PC-3 (cell line): ENCODE results near the gene SELE. TPM values are rescaled to one million over a fixed set of nuclear protein-coding genes. Genes with fewer than 3 reads are reported as not detected.
"Not testable (repeated sequence)": the region's sequence is repeated elsewhere in the genome, so short reads cannot be mapped to it uniquely, and the experiment has no call there.

Experiments
- ATAC-seq: fragments of 200-7000 bp; cut with Tn5 transposase; 2 replicates; pipeline ENCODE4 v1.9.1; 2020; ENCODE audit warnings: mild to moderate bottlenecking, moderate library complexity
- BruUV-seq: library from RNA; stranded (reverse); fragments of 400-500 nt; replicated peaks from 2 replicates; lab custom pipeline; 2021; lab: Mats Ljungman, UMichigan
- CTCF ChIA-PET: fragments of 300-600 bp; sonication (Branson Sonifier 250); formaldehyde crosslinking; loops from one replicate; lab custom pipeline; 2022; ENCODE audit warnings: antibody characterized with exemption; lab: Charles Lee
- POLR2A ChIA-PET: fragments of 300-600 bp; sonication (Branson Sonifier 250); formaldehyde crosslinking; loops from one replicate; lab custom pipeline; 2022; ENCODE audit warnings: antibody characterized with exemption; ENCODE audit not compliant: unreplicated experiment; lab: Charles Lee
- DNase-seq: peaks from one replicate; pipeline ENCODE4 v3.0.0-alpha.2; 2015
- H2AFZ ChIP-seq: fragments of 300-600 bp; sonication (generic); 2 replicates; pipeline ENCODE4 v1.6.0; 2016; ENCODE audit warnings: antibody characterized with exemption, low read length
- H3F3A ChIP-seq: fragments of 300-600 bp; sonication (generic); one replicate; pipeline ENCODE4 v1.6.0; 2017; ENCODE audit warnings: antibody characterized with exemption, low read length, control low read depth, mild to moderate bottlenecking; ENCODE audit not compliant: unreplicated experiment
- H3K27ac ChIP-seq: fragments of 300-600 bp; sonication (generic); 2 replicates; pipeline ENCODE4 v1.5.1; 2016; ENCODE audit warnings: mild to moderate bottlenecking, low read length
- H3K27me3 ChIP-seq: fragments of 300-600 bp; sonication (generic); 2 replicates; pipeline ENCODE4 v1.6.1; 2016; ENCODE audit warnings: low read length, mixed read lengths
- H3K36me3 ChIP-seq: fragments of 300-600 bp; sonication (generic); 2 replicates; pipeline ENCODE4 v1.6.1; 2016; ENCODE audit warnings: low read depth, mixed run types, low read length, mixed read lengths
- H3K4me1 ChIP-seq: fragments of 300-600 bp; sonication (generic); 2 replicates; pipeline ENCODE4 v1.5.1; 2016; ENCODE audit warnings: low read length; ENCODE audit not compliant: insufficient read depth
- H3K4me2 ChIP-seq: fragments of 300-600 bp; sonication (generic); 2 replicates; pipeline ENCODE4 v1.6.0; 2016; ENCODE audit warnings: low read length
- H3K4me3 ChIP-seq: fragments of 300-600 bp; sonication (generic); 2 replicates; pipeline ENCODE4 v1.5.1; 2016; ENCODE audit warnings: mild to moderate bottlenecking, low read length, mixed read lengths
- H3K79me2 ChIP-seq: fragments of 300-600 bp; sonication (generic); 2 replicates; pipeline ENCODE4 v1.6.1; 2017; ENCODE audit warnings: low read length, mixed read lengths
- H3K9ac ChIP-seq: fragments of 300-600 bp; sonication (generic); 2 replicates; pipeline ENCODE4 v1.6.0; 2016; ENCODE audit warnings: mild to moderate bottlenecking, low read length
- H3K9me2 ChIP-seq: fragments of 300-600 bp; sonication (generic); replicated peaks from 2 replicates; pipeline ENCODE4 v1.6.1; 2016; ENCODE audit warnings: mixed run types, low read length, mixed read lengths
- H3K9me3 ChIP-seq: fragments of 300-600 bp; sonication (generic); 2 replicates; pipeline ENCODE4 v1.6.1; 2016; ENCODE audit warnings: low read length, mixed read lengths
- H4K20me1 ChIP-seq: fragments of 300-600 bp; sonication (generic); 2 replicates; pipeline ENCODE4 v1.6.1; 2016; ENCODE audit warnings: low read length, mixed read lengths
- CTCF ChIP-seq: fragments of 300-600 bp; sonication (generic); conservative IDR thresholded peaks from 2 replicates; pipeline ENCODE4 v1.5.1; 2017; ENCODE audit warnings: antibody characterized with exemption, low read depth, mild to moderate bottlenecking, low read length
- EZH2 ChIP-seq: fragments of 300-600 bp; sonication (generic); IDR thresholded peaks from one replicate; pipeline ENCODE4 v1.6.1; 2017; ENCODE audit warnings: antibody characterized with exemption, mild to moderate bottlenecking, low read length; ENCODE audit not compliant: unreplicated experiment
- EZH2phosphoT487 ChIP-seq: fragments of 300-600 bp; sonication (generic); IDR thresholded peaks from 2 replicates; pipeline ENCODE4 v1.6.1; 2018; ENCODE audit warnings: mild to moderate bottlenecking, antibody characterized with exemption, low read length, borderline replicate concordance
- intact Hi-C: fragments of 100-400 bp; cut with micrococcal nuclease; formaldehyde crosslinking; loops from 2 replicates; pipeline ENCODE4 v1.9.0; 2023
- total RNA-seq: library from RNA; depleted of rRNA; stranded (reverse); fragments of >200 nt; gene quantifications from 2 replicates; pipeline ENCODE4 v1.2.3, GENCODE V29; 2014

SELE gene
- total RNA-seq, 1 experiment from 2014 or later, result not detected

- Histone ChIP-seq H4K20me1 (no peaks in the 10 kb centered on the region), H3K36me3 (no peaks in the 10 kb centered on the region), H3K79me2 (no peaks in the 10 kb centered on the region), H3K9me3 (no peaks in the 10 kb centered on the region), H3K9ac (no peak overlapping the region), H2AFZ (no peak overlapping the region), H3K9me2 (no peaks in the 10 kb centered on the region), H3K4me2 (no peak overlapping the region), H3K27me3 (no peaks in the 10 kb centered on the region), H3K4me1 (no peaks in the 10 kb centered on the region), H3F3A (no peaks in the 10 kb centered on the region), H3K4me3 (no peak overlapping the region), H3K27ac (no peak overlapping the region)
- TF ChIP-seq EZH2phosphoT487 (no peak), EZH2 (no peak), CTCF (no peak)
- DNase-seq, result no peak
- BruUV-seq, result no TSS peak
- ATAC-seq, result no peak
- ChIA-PET POLR2A (no interaction called here), CTCF (no interaction called here)
- intact Hi-C loops, result no loop called here
Measured at GRCh38 chr1:169683661-169684060, 50.2 kb downstream of the SELE start.

DNA sequence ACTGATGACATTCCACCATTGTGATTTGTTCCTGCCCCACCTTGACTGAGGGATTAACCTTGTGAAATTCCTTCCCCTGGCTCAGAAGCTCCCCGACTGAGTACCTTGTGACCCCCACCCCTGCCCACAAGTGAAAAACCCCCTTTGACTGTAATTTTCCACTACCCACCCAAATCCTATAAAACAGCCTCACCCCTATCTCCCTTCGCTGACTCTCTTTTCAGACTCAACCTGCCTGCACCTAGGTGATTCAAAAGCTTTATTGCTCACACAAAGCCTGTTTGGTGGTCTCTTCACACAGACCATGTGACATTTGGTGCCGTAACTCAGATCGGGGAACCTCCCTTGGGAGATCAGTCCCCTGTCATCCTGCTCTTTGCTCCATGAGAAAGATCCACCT lies 50.7 kb downstream of the SELE start:
- H3K9me3 ChIP-seq, CTCF ChIA-PET, H3K27me3 ChIP-seq, intact Hi-C loops, H3F3A ChIP-seq, H3K4me3 ChIP-seq, POLR2A ChIA-PET, H3K27ac ChIP-seq, H3K4me1 ChIP-seq, DNase-seq, H3K9me2 ChIP-seq, ATAC-seq, H2AFZ ChIP-seq, BruUV-seq, H3K4me2 ChIP-seq, H4K20me1 ChIP-seq, H3K79me2 ChIP-seq, H3K9ac ChIP-seq, H3K36me3 ChIP-seq: not testable (repeated sequence)

DNA sequence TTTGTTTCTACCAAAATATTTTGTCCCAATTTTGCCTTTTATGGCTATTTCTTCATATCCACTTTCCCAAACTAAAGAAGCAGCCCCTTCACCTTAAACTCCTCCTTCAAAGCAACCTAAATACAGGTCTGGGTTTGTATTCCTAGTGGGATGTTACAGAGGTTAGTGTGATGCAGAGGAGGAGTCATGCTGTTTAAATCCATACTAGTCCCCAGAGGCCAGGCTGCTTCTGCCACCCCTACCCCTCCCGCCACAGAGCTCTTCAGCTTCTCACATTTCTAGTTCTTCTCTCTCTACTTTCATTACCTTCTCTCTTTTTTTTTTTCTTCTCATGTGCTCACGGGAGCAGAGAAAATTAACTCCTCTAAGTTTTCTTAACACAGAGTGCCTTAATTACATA lies 51.8 kb downstream of the SELE start:
- H3K4me2 ChIP-seq, result no peak overlapping the region
- TF ChIP-seq EZH2phosphoT487, result no peak
- TF ChIP-seq CTCF, result no peak
- TF ChIP-seq EZH2, result no peak
- H3K79me2 ChIP-seq, result no peaks in the 10 kb centered on the region
- intact Hi-C loops, result no loop called here
- H4K20me1 ChIP-seq, result no peaks in the 10 kb centered on the region
- no TSS peak for BruUV-seq
- ATAC-seq (no peak), DNase-seq (no peak)
- no peak overlapping the region for H3K4me3 ChIP-seq
- no peaks in the 10 kb centered on the region for H3F3A ChIP-seq
- no peaks in the 10 kb centered on the region for H3K27me3 ChIP-seq
- no peak overlapping the region for H3K27ac ChIP-seq
- no peak overlapping the region for H2AFZ ChIP-seq
- no peaks in the 10 kb centered on the region for H3K36me3 ChIP-seq
- ChIA-PET CTCF (no interaction called here), POLR2A (no interaction called here)
- no peaks in the 10 kb centered on the region for H3K9me3 ChIP-seq
- H3K9me2 ChIP-seq, result no peaks in the 10 kb centered on the region
- peaks cover 4% of the 10 kb centered on the region; the same call in 1 of the 2 replicates for H3K4me1 ChIP-seq
- H3K9ac ChIP-seq, result no peak overlapping the region
